Measurements from ENCODE around the gene TPRX2.
"Not testable (repeated sequence)": the region's sequence is repeated elsewhere in the genome, so short reads cannot be mapped to it uniquely, and the experiment has no call there.

Gene TPRX2

GRCh38 chr19:47858646-47859285, at the start of gene TPRX2:
Gene TPRX2 (plus strand): TSS chr19:47859235. CDS start chr19:47859247, 12 bp downstream.
- not testable (repeated sequence) for DNase-seq

GRCh38 chr19:47813304-47813994, 45.6 kb upstream of the TPRX2 start:
- DNase-seq, result peak; percentile 50

- DNase-seq, result no peak
Measured at GRCh38 chr19:47813995-47814328, 45.1 kb upstream of the TPRX2 start.

- not testable (repeated sequence) for DNase-seq
Measured at GRCh38 chr19:47816270-47816669, 42.8 kb upstream of the TPRX2 start.

GRCh38 chr19:47818221-47818620, 40.8 kb upstream of the TPRX2 start:
- not testable (repeated sequence) for DNase-seq

- DNase-seq, result no peak
Measured at GRCh38 chr19:47819858-47820257, 39.2 kb upstream of the TPRX2 start.

- no peak for DNase-seq
Measured at GRCh38 chr19:47820410-47820809, 38.6 kb upstream of the TPRX2 start.

- DNase-seq, result no peak
Measured at GRCh38 chr19:47821460-47822020, 37.5 kb upstream of the TPRX2 start, which contains the start of gene CRX. Gene CRX (plus strand): TSS chr19:47821937. CDS start chr19:47834444, 12,507 bp downstream.

GRCh38 chr19:47824396-47824795, 34.6 kb upstream of the TPRX2 start:
- DNase-seq, result no peak

GRCh38 chr19:47826800-47827199, 32.2 kb upstream of the TPRX2 start:
- DNase-seq, result no peak

- no peak for DNase-seq
Measured at GRCh38 chr19:47832723-47833122, 26.3 kb upstream of the TPRX2 start.

GRCh38 chr19:47836038-47836437, 23.0 kb upstream of the TPRX2 start:
- no peak for DNase-seq

- no peak for DNase-seq
Measured at GRCh38 chr19:47839411-47839810, 19.6 kb upstream of the TPRX2 start.

GRCh38 chr19:47839913-47840312, 19.1 kb upstream of the TPRX2 start:
- DNase-seq, result no peak

- no peak for DNase-seq
Measured at GRCh38 chr19:47842941-47843340, 16.1 kb upstream of the TPRX2 start.

GRCh38 chr19:47848425-47848822, 10.6 kb upstream of the TPRX2 start:
- DNase-seq, result no peak

GRCh38 chr19:47848823-47849473, 10.1 kb upstream of the TPRX2 start:
- DNase-seq, result peak; percentile 18

- no peak for DNase-seq
Measured at GRCh38 chr19:47853003-47853402, 6.0 kb upstream of the TPRX2 start.

GRCh38 chr19:47854459-47854858, 4.6 kb upstream of the TPRX2 start:
- DNase-seq, result no peak

GRCh38 chr19:47858231-47858630, 804 bp upstream of the TPRX2 start:
- DNase-seq, result peak; percentile 70

GRCh38 chr19:47859838-47860237, 803 bp downstream of the TPRX2 start:
- not testable (repeated sequence) for DNase-seq

- DNase-seq, result no peak
Measured at GRCh38 chr19:47860602-47861297, 1.7 kb downstream of the TPRX2 start.

- no peak for DNase-seq
Measured at GRCh38 chr19:47861630-47862029, 2.6 kb downstream of the TPRX2 start.

Data from HCEC 1CT (cell line).